A549 (cell line): ENCODE data around the gene C7.

Experiments
- CTCF ChIP-seq: fragments of >200 bp; sonication (Bioruptor Twin); formaldehyde crosslinking; IDR thresholded peaks from 3 replicates; pipeline ENCODE4 v1.5.1; 2016
- JUNB ChIP-seq: fragments of >200 bp; sonication (Bioruptor Twin); formaldehyde crosslinking; IDR thresholded peaks from 2 replicates; pipeline ENCODE4 v1.6.1; 2016
- KDM1A ChIP-seq: fragments of 200-600 bp; sonication (generic); IDR thresholded peaks from 2 replicates; pipeline ENCODE4 v1.6.1; 2016; ENCODE audit warnings: low read depth, mild to moderate bottlenecking
- POLR2A ChIP-seq: IDR thresholded peaks from 2 replicates; pipeline ENCODE4 v1.6.1; 2012; ENCODE audit warnings: mild to moderate bottlenecking, low read length
- SMC3 ChIP-seq: fragments of >200 bp; sonication (Bioruptor Twin); formaldehyde crosslinking; IDR thresholded peaks from 3 replicates; pipeline ENCODE4 v1.6.1; 2018; ENCODE audit warnings: inconsistent platforms
- ZNF302 ChIP-seq: fragments of 250-450 bp; sonication (Bioruptor Pico); IDR thresholded peaks from 2 replicates; pipeline ENCODE4 v1.9.0; 2021; ENCODE audit warnings: inconsistent platforms, mild to moderate bottlenecking, moderate library complexity

- TF ChIP-seq POLR2A (no peak), KDM1A (no peak), CTCF (no peak), SMC3 (no peak), ZNF302 (no peak), JUNB (no peak)
Measured at GRCh38 chr5:40945111-40945510, 35.8 kb downstream of the C7 start.
